IgD-negative memory B cell (primary cell): Measurements from ENCODE around the gene CTDNEP1. TPM values are rescaled to one million over a fixed set of nuclear protein-coding genes. Genes with fewer than 3 reads are reported as not detected.

Source experiments
- H3K27ac Mint-ChIP-seq, 3 donors: one replicate each; pipeline ENCODE4 v1.8.0; 2020 to 2022; ENCODE audit warnings: mild to moderate bottlenecking in 3 of 3, mixed read lengths in 3 of 3, moderate library complexity in 1 of 3
- H3K27me3 Mint-ChIP-seq: one replicate; pipeline ENCODE4 v1.8.0; 2021; ENCODE audit warnings: mixed read lengths
- H3K36me3 Mint-ChIP-seq: one replicate; pipeline ENCODE4 v1.8.0; 2020; ENCODE audit warnings: mild to moderate bottlenecking, mixed read lengths
- H3K4me1 Mint-ChIP-seq, 3 donors: one replicate each; pipeline ENCODE4 v1.8.0; 2020 to 2022; ENCODE audit warnings: mixed read lengths in 3 of 3, mild to moderate bottlenecking in 1 of 3
- H3K4me3 Mint-ChIP-seq, 4 donors: one replicate each; pipeline ENCODE4 v1.8.0; 2020 to 2022; ENCODE audit warnings: mild to moderate bottlenecking in 4 of 4, mixed read lengths in 4 of 4, moderate library complexity in 3 of 4
- H3K9me3 Mint-ChIP-seq, 3 donors: one replicate each; pipeline ENCODE4 v1.8.0; 2020 to 2021; ENCODE audit warnings: mixed read lengths in 3 of 3, mild to moderate bottlenecking in 1 of 3
- polyA plus RNA-seq: library from polyadenylated mRNA; unstranded; fragments of 300-500 nt; fragmentation: Illumina TruSeq; gene quantifications from one replicate; pipeline ENCODE4 v1.2.3, GENCODE V29; 2021

The CTDNEP1 gene
- polyA plus RNA-seq, 1 donor from 2014 or later: 48.7 TPM

DNA sequence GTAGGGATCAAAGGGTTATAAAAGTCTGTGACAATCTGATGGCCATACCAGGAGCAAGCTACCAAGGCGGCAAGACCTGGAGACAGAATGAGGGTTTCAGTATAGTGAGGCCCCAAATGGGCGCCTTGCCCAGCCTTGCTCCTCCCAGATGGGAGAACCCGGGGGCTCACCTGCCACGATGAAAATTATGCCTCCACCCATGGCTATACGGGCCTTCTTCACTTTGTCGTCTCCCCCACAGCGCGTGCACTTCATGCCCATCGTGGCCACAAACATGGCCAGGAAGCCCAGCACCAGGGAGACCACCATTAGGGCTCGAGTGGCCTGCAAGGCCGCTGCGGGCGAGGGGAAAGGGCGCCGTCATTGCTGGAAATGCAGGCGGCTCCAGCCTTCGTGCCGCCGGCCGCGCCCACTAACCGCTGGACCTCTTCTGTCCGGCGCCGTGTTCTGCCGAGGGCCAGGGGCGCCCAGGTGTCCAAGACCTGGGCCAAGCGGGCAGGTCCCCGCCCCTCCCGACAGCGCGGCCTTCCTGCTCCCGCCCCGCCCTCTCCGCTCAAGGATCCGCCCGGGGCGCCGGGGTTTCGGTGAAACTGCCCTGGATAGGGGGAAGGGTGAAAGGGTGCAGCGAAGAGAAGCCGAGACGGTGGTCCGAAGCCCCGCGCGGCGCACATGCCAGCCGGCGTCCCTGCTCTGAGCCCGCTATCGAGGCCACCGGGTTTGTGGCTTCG is 9.3 kb upstream of the CTDNEP1 start:
- peaks cover 4% of the 10 kb centered on the region for H3K36me3 Mint-ChIP-seq
- peaks cover 25% of the 10 kb centered on the region for H3K27me3 Mint-ChIP-seq
- H3K9me3 Mint-ChIP-seq: no peaks in the 10 kb centered on the region
- H3K4me3 Mint-ChIP-seq: peak overlapping the region; percentile 57 to 89 (median 78)
- H3K27ac Mint-ChIP-seq: peak overlapping the region in 2 of 3 donors; percentile 18 to 69
- H3K4me1 Mint-ChIP-seq: peaks cover 5 to 18% (median 13%) of the 10 kb centered on the region in 3 donors

DNA sequence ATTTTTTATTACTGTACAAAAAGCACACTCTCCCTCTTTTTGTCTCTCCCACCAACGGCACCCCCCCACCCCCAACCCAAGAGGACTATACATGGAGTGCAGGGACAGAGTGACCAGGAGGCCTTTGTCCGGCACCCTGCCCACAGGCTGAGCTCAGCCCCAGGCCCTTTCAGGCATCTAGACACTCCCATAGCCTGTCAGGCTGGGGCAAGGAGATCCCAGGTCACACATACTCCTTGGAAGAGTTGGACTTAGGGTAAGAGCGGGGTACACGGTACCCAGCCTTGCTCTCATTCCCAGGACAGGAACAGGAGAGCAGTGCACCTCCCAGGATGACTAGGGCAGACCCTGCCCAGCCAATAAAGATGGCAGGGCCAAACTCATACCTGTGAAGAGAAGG is 8.6 kb upstream of the CTDNEP1 start:
- H3K9me3 Mint-ChIP-seq: no peaks in the 10 kb centered on the region
- peak overlapping the region in 2 of 3 donors; percentile 69 to 71 for H3K27ac Mint-ChIP-seq
- peaks cover 5 to 18% (median 13%) of the 10 kb centered on the region in 3 donors for H3K4me1 Mint-ChIP-seq
- H3K27me3 Mint-ChIP-seq: peaks cover 22% of the 10 kb centered on the region
- H3K36me3 Mint-ChIP-seq: peaks cover 4% of the 10 kb centered on the region
- peak overlapping the region in 3 of 4 donors; percentile 22 to 67 (median 57) for H3K4me3 Mint-ChIP-seq

DNA sequence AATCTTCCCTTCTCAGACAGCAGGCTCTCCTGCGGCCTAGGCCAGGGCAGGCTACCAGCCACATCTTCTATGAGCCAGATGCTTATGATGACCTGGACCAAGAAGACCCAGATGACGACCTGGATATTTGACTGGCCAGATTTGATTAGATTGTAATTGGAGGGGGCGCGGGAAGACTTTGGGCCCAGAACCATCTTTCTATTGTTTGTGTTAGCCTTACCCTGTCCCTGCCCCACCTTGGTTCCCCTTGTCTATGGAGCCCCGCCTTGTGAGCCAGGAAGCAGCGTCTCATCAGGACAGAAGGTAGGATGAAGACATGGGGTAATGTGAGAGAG is 8.0 kb upstream of the CTDNEP1 start:
- Mint-ChIP-seq H3K4me3 (peak overlapping the region in 2 of 4 donors; percentile 60 to 65), H3K36me3 (peaks cover 4% of the 10 kb centered on the region), H3K4me1 (peaks cover 5 to 18% (median 13%) of the 10 kb centered on the region in 3 donors), H3K27ac (peak overlapping the region in 1 of 3 donors; percentile 62), H3K9me3 (no peaks in the 10 kb centered on the region), H3K27me3 (peaks cover 22% of the 10 kb centered on the region)

DNA sequence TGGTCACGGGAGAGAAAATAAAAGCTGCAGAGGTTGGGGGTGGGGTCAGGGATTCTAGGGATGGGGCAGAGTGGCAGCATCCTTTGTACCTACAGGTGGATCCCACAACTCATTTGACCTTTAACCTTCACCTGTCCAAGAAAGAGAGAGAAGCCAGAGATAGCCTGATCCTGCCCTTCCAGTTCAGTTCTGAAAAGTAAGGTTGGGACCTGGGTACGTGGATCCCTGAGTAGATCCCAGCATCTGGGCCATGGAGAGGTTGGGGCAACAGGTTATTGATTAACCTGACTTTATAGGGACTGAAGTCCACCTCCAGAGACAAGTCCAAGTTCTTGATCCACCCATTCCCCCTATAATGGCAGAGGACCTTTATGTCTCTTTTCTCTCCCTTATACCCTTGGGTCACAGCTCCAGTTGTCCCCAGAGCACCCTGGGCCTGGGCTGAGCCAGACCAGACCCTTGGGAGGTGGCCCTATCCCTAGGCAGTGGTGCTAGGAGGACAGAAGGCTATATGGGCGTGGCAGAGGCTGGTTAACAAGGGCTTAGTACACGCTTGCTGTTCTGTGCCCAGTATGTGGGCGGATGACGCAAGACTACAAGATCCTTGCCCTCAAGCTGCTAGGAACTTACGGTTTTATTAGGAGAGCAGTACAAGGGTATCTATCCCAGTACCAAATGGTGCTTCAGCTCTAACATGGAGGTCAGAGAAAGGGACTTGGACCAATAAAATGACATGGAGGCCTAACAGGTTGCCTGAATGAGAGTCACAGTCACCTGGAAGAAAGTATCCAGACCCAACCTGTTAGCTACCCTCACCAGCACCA is 7.4 kb upstream of the CTDNEP1 start:
- Mint-ChIP-seq H3K4me1 (peaks cover 3 to 16% (median 13%) of the 10 kb centered on the region in 3 donors), H3K27ac (peak overlapping the region in 1 of 3 donors; percentile 62), H3K27me3 (peaks cover 21% of the 10 kb centered on the region), H3K9me3 (no peaks in the 10 kb centered on the region), H3K4me3 (peak overlapping the region in 2 of 4 donors; percentile 60 to 65), H3K36me3 (peaks cover 4% of the 10 kb centered on the region)

DNA sequence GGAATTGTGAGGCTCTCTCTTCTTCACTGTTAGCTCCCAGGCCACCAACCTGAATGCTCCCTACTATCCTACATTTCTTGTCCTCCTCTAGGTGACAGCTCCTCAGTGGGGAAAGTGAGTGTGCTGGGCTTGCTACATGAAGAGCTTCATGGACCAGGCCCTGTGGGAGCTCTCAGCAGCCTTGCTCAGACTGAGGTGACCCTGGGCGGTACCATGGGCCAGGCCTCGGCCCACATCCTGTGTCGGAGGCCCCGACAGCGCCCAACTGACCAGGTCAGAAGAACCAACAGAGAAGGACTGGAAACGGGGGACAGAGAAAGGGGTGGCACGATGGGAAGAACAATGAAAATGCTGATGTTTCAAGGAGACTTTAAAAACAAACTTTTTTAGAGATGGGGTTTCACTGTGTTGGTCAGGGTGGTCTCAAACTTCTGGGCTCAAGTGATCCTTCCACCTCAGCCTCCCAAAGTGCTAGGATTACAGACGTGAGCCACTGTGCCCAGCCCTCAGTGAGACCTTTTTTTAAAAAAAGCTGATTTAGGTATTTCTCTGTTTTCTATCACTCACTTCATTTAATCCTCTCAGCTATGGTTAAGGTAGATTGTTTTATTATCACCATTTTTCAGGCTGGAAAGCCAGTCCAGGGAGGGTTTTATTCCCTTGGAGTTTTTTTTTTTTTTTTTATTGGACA is 5.4 kb upstream of the CTDNEP1 start:
- Mint-ChIP-seq H3K4me1 (peaks cover 12 to 13% (median 13%) of the 10 kb centered on the region in 3 donors), H3K4me3 (peak overlapping the region in 1 of 4 donors; percentile 8), H3K27ac (peak overlapping the region in 2 of 3 donors; percentile 24 to 81), H3K36me3 (peaks cover 6% of the 10 kb centered on the region), H3K9me3 (no peaks in the 10 kb centered on the region), H3K27me3 (peaks cover 6% of the 10 kb centered on the region)

DNA sequence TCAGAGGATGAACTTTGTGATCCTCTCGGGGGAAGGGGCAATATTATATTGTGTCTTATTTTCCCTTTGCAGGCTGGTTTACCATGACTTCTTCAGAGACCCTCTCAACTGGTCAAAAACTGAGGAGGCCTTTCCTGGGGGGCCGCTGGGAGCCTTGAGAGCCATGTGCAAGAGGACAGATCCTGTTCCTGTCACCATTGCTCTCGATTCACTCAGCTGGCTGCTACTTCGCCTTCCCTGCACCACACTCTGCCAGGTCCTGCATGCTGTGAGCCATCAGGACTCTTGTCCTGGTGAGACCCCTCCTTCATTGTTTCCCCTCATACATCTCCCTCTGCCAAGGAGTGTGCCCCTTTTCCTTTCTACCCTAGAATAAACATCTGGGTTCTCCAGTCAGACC is 3.0 kb upstream of the CTDNEP1 start:
- peaks cover 21 to 24% (median 21%) of the 10 kb centered on the region in 3 donors for H3K4me1 Mint-ChIP-seq
- peaks cover 3% of the 10 kb centered on the region for H3K27me3 Mint-ChIP-seq
- H3K36me3 Mint-ChIP-seq: peaks cover 5% of the 10 kb centered on the region
- no peak overlapping the region for H3K27ac Mint-ChIP-seq
- no peaks in the 10 kb centered on the region for H3K9me3 Mint-ChIP-seq
- H3K4me3 Mint-ChIP-seq: peak overlapping the region in 1 of 4 donors; percentile 73

DNA sequence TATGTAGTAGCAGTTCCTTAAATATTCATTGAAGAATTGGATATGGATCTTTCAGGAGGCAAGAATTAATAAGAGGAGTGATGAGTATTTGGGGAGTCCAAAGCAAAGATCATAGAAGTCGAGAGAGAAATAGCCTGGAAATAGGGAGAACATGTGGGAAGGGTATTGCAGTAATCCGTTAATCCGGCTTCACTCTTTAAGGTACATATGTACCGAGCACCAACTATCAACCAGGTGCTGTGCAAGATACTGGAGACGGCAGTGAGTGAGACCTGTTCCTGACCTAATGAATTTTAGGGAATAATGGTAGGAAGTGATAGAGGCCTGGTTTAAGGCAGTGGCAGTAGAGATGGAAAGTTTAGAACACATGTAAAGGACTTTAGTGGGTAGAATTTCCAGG is 1.5 kb upstream of the CTDNEP1 start:
- Mint-ChIP-seq H3K4me1 (peaks cover 27 to 31% (median 29%) of the 10 kb centered on the region in 3 donors), H3K27me3 (peaks cover 3% of the 10 kb centered on the region), H3K4me3 (peak overlapping the region; percentile 95 to 99 (median 96)), H3K27ac (peak overlapping the region; percentile 99 to 100 (median 99)), H3K36me3 (peaks cover 2% of the 10 kb centered on the region), H3K9me3 (no peaks in the 10 kb centered on the region)

DNA sequence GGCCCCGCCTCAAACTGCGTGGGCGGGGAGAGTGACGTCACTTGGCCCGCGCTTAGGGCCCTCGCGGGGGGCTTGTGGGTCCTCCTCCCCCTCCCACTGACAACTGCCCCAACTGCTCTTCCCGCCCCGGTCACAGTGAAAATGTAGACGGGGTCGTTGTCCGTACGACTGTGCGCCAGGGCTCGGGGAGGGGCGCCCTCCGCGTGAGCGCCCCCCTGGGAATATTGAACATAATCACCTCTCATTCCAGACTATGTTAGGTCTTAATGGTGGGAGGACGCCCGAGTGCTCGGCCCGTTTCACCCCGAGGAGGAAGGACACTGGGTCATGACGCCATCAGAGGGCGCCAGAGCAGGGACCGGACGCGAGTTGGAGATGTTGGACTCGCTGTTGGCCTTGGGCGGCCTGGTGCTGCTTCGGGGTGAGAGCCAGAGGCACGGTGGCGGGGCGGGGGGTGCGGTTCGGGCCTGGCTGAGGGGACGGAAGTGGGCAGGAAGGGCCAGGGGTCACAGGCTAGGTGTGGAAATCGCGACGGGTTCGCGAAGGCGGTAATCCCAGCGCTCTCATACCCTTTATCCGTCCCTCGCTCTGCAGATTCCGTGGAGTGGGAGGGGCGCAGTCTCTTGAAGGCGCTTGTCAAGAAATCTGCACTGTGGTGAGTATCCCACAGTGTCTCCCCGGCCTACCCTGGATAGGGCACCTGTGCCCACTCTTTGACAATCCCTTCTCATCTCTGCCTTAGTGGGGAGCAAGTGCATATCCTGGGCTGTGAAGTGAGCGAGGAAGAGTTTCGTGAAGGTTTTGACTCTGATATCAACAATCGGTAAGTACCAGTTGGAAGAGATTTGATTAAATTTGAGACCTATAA is 876 bp upstream of the CTDNEP1 start, which contains the start of gene ELP5:
TSS of gene ELP5 (plus strand) at position 40 of the 868 bp plus-strand sequence. CDS start at position 376, 336 bp downstream.
- Mint-ChIP-seq H3K27me3 (peaks cover 3% of the 10 kb centered on the region), H3K36me3 (peaks cover 2% of the 10 kb centered on the region), H3K4me1 (peaks cover 27 to 31% (median 29%) of the 10 kb centered on the region in 3 donors)

DNA sequence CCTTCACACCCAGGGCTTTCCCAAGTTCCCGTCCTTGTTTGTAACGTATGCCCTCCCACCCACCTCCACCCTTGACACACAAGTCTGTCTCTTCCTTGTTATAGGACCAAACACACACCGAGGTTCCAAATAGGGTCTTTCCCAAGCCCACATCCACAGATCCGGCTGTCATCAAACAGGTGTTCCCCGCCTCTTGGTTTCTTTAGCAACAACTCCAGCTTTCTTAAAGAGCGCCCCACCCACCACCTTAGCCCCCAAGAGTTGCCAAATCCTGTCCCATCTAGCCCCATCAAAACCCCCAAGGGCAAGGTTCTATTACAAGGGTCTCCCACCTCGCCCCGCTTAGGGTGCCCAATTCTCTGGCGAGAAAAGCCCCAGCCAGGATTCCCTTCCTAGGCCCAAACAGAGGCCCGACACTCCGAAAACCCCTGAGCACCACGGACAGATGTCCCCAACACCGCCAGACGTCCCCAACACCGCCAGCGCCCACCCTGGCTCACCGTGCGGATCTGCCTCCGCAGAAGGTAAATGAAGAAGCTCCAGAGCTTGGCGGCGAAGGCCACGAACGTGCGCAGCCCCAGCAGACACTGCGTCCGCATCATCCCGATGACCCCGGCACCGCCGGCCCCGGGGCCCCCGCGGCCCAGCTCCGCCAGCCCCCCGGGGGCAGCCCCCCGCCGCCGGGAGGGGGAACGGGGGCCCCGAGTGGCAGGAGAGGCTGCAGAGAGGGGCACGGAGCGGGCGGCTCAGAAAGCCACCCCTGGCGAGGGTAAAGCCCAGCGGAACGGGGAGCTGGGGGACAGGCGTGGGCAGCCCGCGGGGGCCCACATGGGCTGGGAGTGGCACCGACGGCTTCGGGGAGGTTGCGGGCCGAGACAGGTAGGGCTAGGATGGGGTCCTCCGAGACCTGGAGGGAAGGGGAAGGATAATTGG is 573 bp downstream of the CTDNEP1 start:
- peaks cover 28 to 37% (median 33%) of the 10 kb centered on the region in 3 donors for H3K4me1 Mint-ChIP-seq
- peak overlapping the region; percentile 91 to 99 (median 94) for H3K27ac Mint-ChIP-seq
- H3K36me3 Mint-ChIP-seq: peaks cover 2% of the 10 kb centered on the region
- H3K4me3 Mint-ChIP-seq: peak overlapping the region; percentile 94 to 99 (median 96)
- peaks cover 3% of the 10 kb centered on the region for H3K27me3 Mint-ChIP-seq
- no peaks in the 10 kb centered on the region for H3K9me3 Mint-ChIP-seq

More for the DNA sequence above, 876 bp upstream of the CTDNEP1 start, which contains the start of gene ELP5:
- peak within 1 kb of the TSS; percentile 99 to 100 (median 99) for H3K27ac Mint-ChIP-seq
- peak within 1 kb of the TSS; percentile 95 to 99 (median 96) for H3K4me3 Mint-ChIP-seq
- H3K9me3 Mint-ChIP-seq: no peaks in the 10 kb centered on the region

DNA sequence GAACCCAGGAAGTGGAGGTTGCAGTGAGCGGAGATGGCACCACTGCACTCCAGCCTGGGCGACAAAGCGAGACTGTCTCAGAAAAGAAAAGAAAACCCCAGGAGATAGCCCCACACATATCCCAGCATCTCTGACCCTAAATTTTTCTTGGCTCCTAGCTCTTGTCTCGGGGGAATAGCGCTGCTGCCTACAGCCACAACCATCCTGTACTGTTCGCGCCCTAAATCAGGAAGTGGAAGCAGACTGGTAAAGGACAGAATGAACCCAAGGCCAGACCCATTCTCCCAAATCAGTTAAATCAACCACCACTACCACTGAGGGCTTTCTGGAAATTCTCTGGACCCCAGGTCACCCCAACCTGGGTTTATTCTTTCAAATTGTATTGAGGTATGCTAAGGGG is 1.7 kb downstream of the CTDNEP1 start:
- peak overlapping the region; percentile 94 to 98 (median 96) for H3K4me3 Mint-ChIP-seq
- peaks cover 3% of the 10 kb centered on the region for H3K27me3 Mint-ChIP-seq
- H3K36me3 Mint-ChIP-seq: peaks cover 2% of the 10 kb centered on the region
- H3K9me3 Mint-ChIP-seq: no peaks in the 10 kb centered on the region
- H3K4me1 Mint-ChIP-seq: peaks cover 31 to 39% (median 33%) of the 10 kb centered on the region in 3 donors
- peak overlapping the region in 2 of 3 donors; percentile 91 to 99 for H3K27ac Mint-ChIP-seq

DNA sequence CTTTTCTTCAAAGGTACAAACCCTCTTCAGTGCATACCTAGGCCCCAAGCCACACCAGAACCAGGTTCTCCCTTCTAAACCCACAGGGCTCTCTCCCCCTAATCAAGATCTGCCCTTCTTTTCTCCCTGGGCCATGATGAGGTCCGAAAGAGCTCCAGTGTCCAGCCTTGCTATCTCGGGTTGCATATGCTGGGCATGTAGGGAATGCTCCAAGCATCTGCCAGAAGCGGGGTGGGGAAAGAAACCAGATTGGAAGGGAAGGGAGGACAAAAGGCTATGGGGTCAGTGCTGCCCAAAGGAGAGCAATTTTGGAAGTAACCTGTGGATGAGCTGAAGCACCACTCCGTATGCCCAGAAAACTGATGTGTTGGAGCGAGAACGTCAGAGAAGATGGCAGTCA is 2.3 kb downstream of the CTDNEP1 start:
- Mint-ChIP-seq H3K27me3 (peaks cover 3% of the 10 kb centered on the region), H3K27ac (peak overlapping the region; percentile 89 to 99 (median 91)), H3K4me1 (peaks cover 33 to 39% (median 33%) of the 10 kb centered on the region in 3 donors), H3K4me3 (peak overlapping the region; percentile 93 to 98 (median 94)), H3K9me3 (no peaks in the 10 kb centered on the region), H3K36me3 (peaks cover 2% of the 10 kb centered on the region)

DNA sequence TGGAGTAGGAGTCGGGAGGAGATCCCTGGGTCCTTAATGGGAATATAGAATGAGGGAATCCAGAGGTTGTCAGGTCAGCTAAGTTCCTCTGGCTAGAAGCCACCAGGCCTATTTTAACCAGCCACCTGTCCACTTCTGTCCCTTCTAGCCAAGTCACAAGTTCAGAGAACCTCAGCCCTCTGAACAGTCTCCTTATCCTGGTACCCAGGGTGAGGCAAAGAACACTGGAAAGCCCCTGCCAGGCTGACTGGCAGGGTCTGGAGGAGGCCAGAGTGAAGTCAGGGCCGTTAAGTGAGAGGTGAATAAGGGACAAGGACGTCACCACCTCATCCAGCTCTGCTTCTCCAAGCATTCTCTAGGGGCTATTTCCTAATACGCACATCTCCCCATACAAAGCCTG is 2.7 kb downstream of the CTDNEP1 start:
- H3K36me3 Mint-ChIP-seq: peaks cover 2% of the 10 kb centered on the region
- H3K4me1 Mint-ChIP-seq: peaks cover 33 to 39% (median 33%) of the 10 kb centered on the region in 3 donors
- H3K27me3 Mint-ChIP-seq: peaks cover 3% of the 10 kb centered on the region
- H3K27ac Mint-ChIP-seq: peak overlapping the region; percentile 89 to 99 (median 91)
- peak overlapping the region in 3 of 4 donors; percentile 89 to 94 (median 93) for H3K4me3 Mint-ChIP-seq
- H3K9me3 Mint-ChIP-seq: no peaks in the 10 kb centered on the region

DNA sequence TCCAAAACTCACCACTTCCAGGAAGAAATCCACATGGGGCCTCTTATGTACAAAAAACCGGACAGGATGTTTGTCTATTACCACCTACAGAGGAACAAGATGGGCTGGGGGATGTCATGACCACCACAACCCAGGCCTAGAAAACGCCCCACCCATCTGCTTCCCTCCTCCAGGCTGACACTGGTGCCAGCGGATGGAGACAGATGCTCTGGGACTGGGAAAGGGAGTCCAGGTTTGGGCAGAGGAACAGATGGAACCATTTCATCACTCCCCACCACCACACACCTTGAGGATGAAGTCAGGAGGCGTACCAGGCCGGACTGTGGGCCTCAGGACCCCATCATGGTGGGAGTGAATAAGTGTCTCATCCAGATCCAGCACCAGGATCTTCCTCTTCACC is 4.8 kb downstream of the CTDNEP1 start:
- H3K9me3 Mint-ChIP-seq: no peaks in the 10 kb centered on the region
- peaks cover 26 to 36% (median 30%) of the 10 kb centered on the region in 3 donors for H3K4me1 Mint-ChIP-seq
- peak overlapping the region in 1 of 3 donors; percentile 71 for H3K27ac Mint-ChIP-seq
- peak overlapping the region in 2 of 4 donors; percentile 27 to 79 for H3K4me3 Mint-ChIP-seq
- no peaks in the 10 kb centered on the region for H3K27me3 Mint-ChIP-seq
- H3K36me3 Mint-ChIP-seq: no peaks in the 10 kb centered on the region
